ENCODE results near the gene RPS6KA5.
"Not testable (repeated sequence)": the region's sequence is repeated elsewhere in the genome, so short reads cannot be mapped to it uniquely, and the experiment has no call there.

Gene RPS6KA5

GRCh38 chr14:90836692-90837063 lies 223.8 kb downstream of the RPS6KA5 start:
- DNase-seq (ENCODE audit: low read depth in 2 of 2): no peak

GRCh38 chr14:90831821-90832220 lies 228.6 kb downstream of the RPS6KA5 start:
- no peak for DNase-seq (ENCODE audit: low read depth in 2 of 2)

- DNase-seq (ENCODE audit: low read depth in 2 of 2): no peak
Measured at GRCh38 chr14:90830931-90831701, 229.3 kb downstream of the RPS6KA5 start.

GRCh38 chr14:90829677-90830076 lies 230.8 kb downstream of the RPS6KA5 start:
- no peak for DNase-seq (ENCODE audit: low read depth in 2 of 2)

GRCh38 chr14:90828642-90829487 lies 231.6 kb downstream of the RPS6KA5 start:
- DNase-seq (ENCODE audit: low read depth in 2 of 2): no peak

GRCh38 chr14:90827919-90828610 lies 232.4 kb downstream of the RPS6KA5 start:
- peak; percentile 83 to 87 for DNase-seq (ENCODE audit: low read depth in 2 of 2)

- DNase-seq (ENCODE audit: low read depth in 2 of 2): not testable (repeated sequence)
Measured at GRCh38 chr14:90823542-90823941, 236.9 kb downstream of the RPS6KA5 start.

GRCh38 chr14:90820958-90821357 lies 239.5 kb downstream of the RPS6KA5 start:
- peak; percentile 55 to 61 for DNase-seq (ENCODE audit: low read depth in 2 of 2)

GRCh38 chr14:90819734-90820393 lies 240.6 kb downstream of the RPS6KA5 start:
- DNase-seq (ENCODE audit: low read depth in 2 of 2): no peak

GRCh38 chr14:90818715-90819114 lies 241.7 kb downstream of the RPS6KA5 start:
- DNase-seq (ENCODE audit: low read depth in 2 of 2): no peak

GRCh38 chr14:90816681-90817436 lies 243.6 kb downstream of the RPS6KA5 start:
- DNase-seq (ENCODE audit: low read depth in 2 of 2): no peak

- DNase-seq (ENCODE audit: low read depth in 2 of 2): peak in 1 of 2 donors; percentile 9
Measured at GRCh38 chr14:90815822-90816662, 244.4 kb downstream of the RPS6KA5 start, which contains the start of gene TTC7B. TTC7B (minus strand) TSS chr14:90816430; CDS start chr14:90816295, 135 bp downstream.

GRCh38 chr14:90815572-90815821 lies 244.9 kb downstream of the RPS6KA5 start:
- no peak for DNase-seq (ENCODE audit: low read depth in 2 of 2)

- DNase-seq (ENCODE audit: low read depth in 2 of 2): no peak
Measured at GRCh38 chr14:90814806-90815571, 245.5 kb downstream of the RPS6KA5 start.

- no peak for DNase-seq (ENCODE audit: low read depth in 2 of 2)
Measured at GRCh38 chr14:90813442-90813841, 247.0 kb downstream of the RPS6KA5 start.

GRCh38 chr14:90812109-90812508 lies 248.3 kb downstream of the RPS6KA5 start:
- no peak for DNase-seq (ENCODE audit: low read depth in 2 of 2)

- no peak for DNase-seq (ENCODE audit: low read depth in 2 of 2)
Measured at GRCh38 chr14:90811641-90812040, 248.8 kb downstream of the RPS6KA5 start.

- DNase-seq (ENCODE audit: low read depth in 2 of 2): no peak
Measured at GRCh38 chr14:90810806-90811205, 249.6 kb downstream of the RPS6KA5 start.

GRCh38 chr14:90809530-90810312 lies 250.7 kb downstream of the RPS6KA5 start:
- DNase-seq (ENCODE audit: low read depth in 2 of 2): no peak

Data from activated CD4-positive, alpha-beta T cell treated with anti-CD3 and anti-CD28 coated beads for 24 hours (primary cell).